CD14-positive monocyte (primary cell): ENCODE measurements around the gene TFEB. TPM values are rescaled to one million over a fixed set of nuclear protein-coding genes. Genes with fewer than 3 reads are reported as not detected.

Source experiments
- DNase-seq, 3 donors: peaks; one replicate each; pipeline ENCODE4 v3.0.0-alpha.2; 2011 to 2022
- H2AFZ ChIP-seq: 2 replicates; pipeline ENCODE4 v1.6.0; 2012; ENCODE audit warnings: mild to moderate bottlenecking, low read depth, low read length, inconsistent platforms; ENCODE audit not compliant: insufficient read depth, poor library complexity, severe bottlenecking
- H3K27ac ChIP-seq, 2 donors: 1 replicate in 1 of 2; 2 replicates in 1 of 2; pipeline ENCODE4 v1.5.1; 2012 to 2013; ENCODE audit warnings: low read length in 2 of 2, control low read depth in 1 of 2, inconsistent platforms in 1 of 2, low read depth in 1 of 2, mild to moderate bottlenecking in 1 of 2
- H3K27me3 ChIP-seq, 2 donors: one replicate each; pipeline versions ENCODE4 v1.6.0 to v1.6.1; 2011 to 2013; ENCODE audit warnings: low read length in 2 of 2; ENCODE audit not compliant: control insufficient read depth in 2 of 2, insufficient read depth in 2 of 2
- H3K36me3 ChIP-seq, 2 donors: replicated peaks in 1 of 2; 1 replicate in 1 of 2; 2 replicates in 1 of 2; pipeline versions ENCODE4 v1.5.1 to v1.6.1; 2012 to 2013; ENCODE audit warnings: low read length in 2 of 2, control low read depth in 1 of 2, inconsistent platforms in 1 of 2, mild to moderate bottlenecking in 1 of 2; ENCODE audit not compliant: insufficient read depth in 2 of 2, control insufficient read depth in 1 of 2
- H3K4me1 ChIP-seq, 2 donors: 1 replicate in 1 of 2; 2 replicates in 1 of 2; pipeline versions ENCODE4 v1.5.1 to v1.6.1; 2012 to 2013; ENCODE audit warnings: low read length in 2 of 2, control low read depth in 1 of 2, inconsistent platforms in 1 of 2, mild to moderate bottlenecking in 1 of 2, moderate library complexity in 1 of 2; ENCODE audit not compliant: insufficient read depth in 2 of 2, control insufficient read depth in 1 of 2
- H3K4me2 ChIP-seq: replicated peaks from 2 replicates; pipeline ENCODE3; 2012; ENCODE audit warnings: low read length, moderate library complexity, mild to moderate bottlenecking; ENCODE audit not compliant: poor library complexity, severe bottlenecking; ENCODE audit errors: extremely low read depth
- H3K4me3 ChIP-seq, 3 experiments: fragments of 200-600 bp in 1 of 3; sonication (generic) in 1 of 3; replicated peaks in 1 of 3; 1 replicate in 2 of 3; 2 replicates in 1 of 3; pipeline ENCODE4 v1.5.1; 2011 to 2013; ENCODE audit warnings: low read length in 3 of 3, mild to moderate bottlenecking in 3 of 3, control low read depth in 2 of 3, low read depth in 2 of 3, inconsistent platforms in 1 of 3, moderate library complexity in 1 of 3
- H3K79me2 ChIP-seq: 2 replicates; pipeline ENCODE4 v1.6.0; 2012; ENCODE audit warnings: mild to moderate bottlenecking, control low read depth, inconsistent platforms, low read length, moderate library complexity; ENCODE audit not compliant: insufficient read depth
- H3K9ac ChIP-seq: 2 replicates; pipeline ENCODE4 v1.6.0; 2017; ENCODE audit warnings: low read length, mild to moderate bottlenecking; ENCODE audit not compliant: insufficient read depth, poor library complexity, severe bottlenecking
- H3K9me3 ChIP-seq, 2 donors: replicated peaks in 1 of 2; 1 replicate in 1 of 2; 2 replicates in 1 of 2; pipeline versions ENCODE4 v1.5.1 to v1.6.1; 2012 to 2013; ENCODE audit warnings: low read length in 2 of 2, control low read depth in 1 of 2; ENCODE audit not compliant: control insufficient read depth in 1 of 2, insufficient read depth in 1 of 2
- H4K20me1 ChIP-seq: 2 replicates; pipeline ENCODE4 v1.6.0; 2012; ENCODE audit warnings: mild to moderate bottlenecking, low read length, control low read depth, moderate library complexity; ENCODE audit not compliant: insufficient read depth
- H3K27ac Mint-ChIP-seq, 7 donors: one replicate each; pipeline ENCODE4 v1.8.0; 2020; ENCODE audit warnings: mild to moderate bottlenecking in 7 of 7, mixed read lengths in 7 of 7, moderate library complexity in 6 of 7, inconsistent platforms in 2 of 7
- H3K27me3 Mint-ChIP-seq, 3 donors: one replicate each; pipeline ENCODE4 v1.8.0; 2021 to 2022; ENCODE audit warnings: low read depth in 3 of 3, mild to moderate bottlenecking in 3 of 3, mixed read lengths in 3 of 3, moderate library complexity in 3 of 3, inconsistent platforms in 1 of 3
- H3K36me3 Mint-ChIP-seq, 2 donors: one replicate each; pipeline ENCODE4 v1.8.0; 2020; ENCODE audit warnings: mixed read lengths in 2 of 2, inconsistent platforms in 1 of 2, mild to moderate bottlenecking in 1 of 2
- H3K4me1 Mint-ChIP-seq: one replicate; pipeline ENCODE4 v1.8.0; 2020; ENCODE audit warnings: mild to moderate bottlenecking, mixed read lengths
- H3K4me3 Mint-ChIP-seq, 2 donors: one replicate each; pipeline ENCODE4 v1.8.0; 2020; ENCODE audit warnings: mild to moderate bottlenecking in 2 of 2, mixed read lengths in 2 of 2, moderate library complexity in 1 of 2
- H3K9me3 Mint-ChIP-seq, 7 donors: one replicate each; pipeline ENCODE4 v1.8.0; 2020 to 2022; ENCODE audit warnings: mixed read lengths in 7 of 7, mild to moderate bottlenecking in 6 of 7, moderate library complexity in 6 of 7, inconsistent platforms in 2 of 7
- WGBS: methylation state at CpG from one replicate; pipeline ENCODE4 v1.1.5; 2013; ENCODE audit warnings: missing lambda C conversion rate; ENCODE audit not compliant: insufficient coverage; 5-methylcytosine and 5-hydroxymethylcytosine counted together
- intact Hi-C, 2 donors: fragments of 100-400 bp; cut with micrococcal nuclease; formaldehyde crosslinking; loops; one replicate each; pipeline versions ENCODE4 v1.15.0 to v1.15.1; 2023
- polyA plus RNA-seq, 3 donors: library from polyadenylated mRNA; depleted of rRNA in 1 of 3; unstranded in 2 of 3; stranded (reverse) in 1 of 3; fragments of 300-500 nt in 2 of 3; fragments of >200 nt in 1 of 3; fragmentation: Illumina TruSeq in 2 of 3; gene quantifications; 1 replicate in 2 of 3; 2 replicates in 1 of 3; pipeline ENCODE4 v1.2.3, GENCODE V29; 2012 to 2021
- TF ChIP-seq, protein P1 (sequence below): fragments of 200-600 bp; IDR thresholded peaks from one replicate; pipeline ENCODE4 v1.8.0; 2022; ENCODE audit warnings: antibody characterized with exemption, mild to moderate bottlenecking

The TFEB gene
- polyA plus RNA-seq, 3 donors, result 42.6 to 60.0 (median 55.0) TPM

DNA sequence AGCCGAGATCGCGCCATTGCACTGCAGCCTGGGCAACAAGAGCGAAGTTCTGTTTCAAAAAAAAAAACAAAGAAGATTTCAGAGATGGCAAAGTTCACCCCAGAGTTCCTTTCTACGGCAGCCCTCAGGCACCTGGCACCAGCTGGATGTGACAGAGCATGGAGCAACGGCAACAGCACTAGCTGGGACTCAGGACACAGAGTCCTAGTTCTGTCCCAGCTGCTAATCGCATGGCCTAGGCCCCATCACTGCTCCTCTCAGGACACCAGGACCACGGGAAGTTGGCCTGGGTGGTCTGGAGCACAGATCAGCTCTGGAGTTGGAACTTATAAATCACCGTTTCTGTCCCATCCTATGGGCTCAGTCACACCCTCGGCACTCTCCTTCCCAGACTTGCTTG, 10.7 kb upstream of the TFEB start:
- 96% methylated on average over 10 of the region's 10 CpGs for WGBS
- TF ChIP-seq, protein P1, sequence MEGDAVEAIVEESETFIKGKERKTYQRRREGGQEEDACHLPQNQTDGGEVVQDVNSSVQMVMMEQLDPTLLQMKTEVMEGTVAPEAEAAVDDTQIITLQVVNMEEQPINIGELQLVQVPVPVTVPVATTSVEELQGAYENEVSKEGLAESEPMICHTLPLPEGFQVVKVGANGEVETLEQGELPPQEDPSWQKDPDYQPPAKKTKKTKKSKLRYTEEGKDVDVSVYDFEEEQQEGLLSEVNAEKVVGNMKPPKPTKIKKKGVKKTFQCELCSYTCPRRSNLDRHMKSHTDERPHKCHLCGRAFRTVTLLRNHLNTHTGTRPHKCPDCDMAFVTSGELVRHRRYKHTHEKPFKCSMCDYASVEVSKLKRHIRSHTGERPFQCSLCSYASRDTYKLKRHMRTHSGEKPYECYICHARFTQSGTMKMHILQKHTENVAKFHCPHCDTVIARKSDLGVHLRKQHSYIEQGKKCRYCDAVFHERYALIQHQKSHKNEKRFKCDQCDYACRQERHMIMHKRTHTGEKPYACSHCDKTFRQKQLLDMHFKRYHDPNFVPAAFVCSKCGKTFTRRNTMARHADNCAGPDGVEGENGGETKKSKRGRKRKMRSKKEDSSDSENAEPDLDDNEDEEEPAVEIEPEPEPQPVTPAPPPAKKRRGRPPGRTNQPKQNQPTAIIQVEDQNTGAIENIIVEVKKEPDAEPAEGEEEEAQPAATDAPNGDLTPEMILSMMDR, result no peak
- peaks cover 8% of the 10 kb centered on the region for H3K4me1 Mint-ChIP-seq
- H3K9me3 Mint-ChIP-seq, result peaks cover 0 to 2% (median 0%) of the 10 kb centered on the region in 7 donors
- H3K36me3 Mint-ChIP-seq, result no peaks in the 10 kb centered on the region
- no peak overlapping the region for H2AFZ ChIP-seq
- DNase-seq, result no peak
- H3K27me3 Mint-ChIP-seq, result peaks cover 0 to 6% (median 3%) of the 10 kb centered on the region in 3 donors
- H3K9me3 ChIP-seq, result no peaks in the 10 kb centered on the region
- H3K4me2 ChIP-seq, result no peak overlapping the region
- no peaks in the 10 kb centered on the region for H4K20me1 ChIP-seq
- no peaks in the 10 kb centered on the region for H3K27me3 ChIP-seq
- H3K27ac Mint-ChIP-seq, result no peak overlapping the region
- H3K9ac ChIP-seq, result no peak overlapping the region
- no peaks in the 10 kb centered on the region for H3K36me3 ChIP-seq
- no peaks in the 10 kb centered on the region for H3K4me1 ChIP-seq
- no peak overlapping the region for H3K4me3 ChIP-seq
- no peaks in the 10 kb centered on the region for H3K79me2 ChIP-seq
- H3K27ac ChIP-seq, result no peak overlapping the region
- intact Hi-C loops, result no loop called here
- no peak overlapping the region for H3K4me3 Mint-ChIP-seq

DNA sequence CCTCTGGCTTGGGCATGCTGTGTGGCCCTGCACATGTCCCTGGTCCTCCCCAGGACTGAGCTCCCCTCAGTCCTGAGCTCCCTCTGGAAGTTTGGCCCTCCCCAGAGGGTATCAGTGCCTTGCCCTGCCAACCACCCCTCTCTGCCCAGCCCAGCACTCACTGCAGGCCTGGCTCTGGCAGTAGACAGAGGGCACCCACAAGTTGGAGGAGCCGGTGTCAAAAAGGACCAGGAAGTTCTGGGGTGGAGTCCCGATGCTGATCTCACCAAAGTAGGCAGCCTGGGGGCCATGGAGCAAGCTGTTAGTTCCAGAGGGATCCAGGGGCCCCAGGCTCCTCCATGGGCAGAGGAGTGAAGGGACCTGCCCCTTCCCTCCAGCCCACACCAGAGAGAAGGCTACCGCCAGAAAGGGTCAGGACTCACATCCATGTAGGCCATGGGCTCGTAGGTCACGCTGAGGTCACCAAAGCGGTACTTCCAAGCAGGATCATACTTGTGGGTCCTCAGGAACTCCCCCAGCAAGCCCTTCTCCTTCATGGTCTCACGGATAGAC, 8.9 kb upstream of the TFEB start:
- Histone ChIP-seq H3K27me3 (no peaks in the 10 kb centered on the region), H3K4me2 (no peak overlapping the region), H3K4me1 (no peaks in the 10 kb centered on the region), H3K4me3 (no peak overlapping the region), H2AFZ (peak overlapping the region; percentile 41), H3K9ac (no peak overlapping the region), H3K27ac (no peak overlapping the region), H3K9me3 (no peaks in the 10 kb centered on the region), H3K36me3 (no peaks in the 10 kb centered on the region), H4K20me1 (no peaks in the 10 kb centered on the region), H3K79me2 (no peaks in the 10 kb centered on the region)
- Mint-ChIP-seq H3K36me3 (no peaks in the 10 kb centered on the region), H3K27ac (no peak overlapping the region), H3K4me3 (no peak overlapping the region), H3K9me3 (peaks cover 0 to 2% (median 0%) of the 10 kb centered on the region in 7 donors), H3K4me1 (peaks cover 8% of the 10 kb centered on the region), H3K27me3 (peaks cover 0 to 4% (median 3%) of the 10 kb centered on the region in 3 donors)
- DNase-seq, result no peak
- TF ChIP-seq, protein P1, result no peak
- intact Hi-C loops, result no loop called here
- WGBS, result 90% methylated on average over 7 of the region's 7 CpGs
